ENCODE results near the gene ANKRD1. TPM values are rescaled to one million over a fixed set of nuclear protein-coding genes. Genes with fewer than 3 reads are reported as not detected.

The ANKRD1 gene
- total RNA-seq (2014; rRNA removed; shearing (Covaris generic)) = 25.3 and 29.8 TPM in 2 replicates

DNA sequence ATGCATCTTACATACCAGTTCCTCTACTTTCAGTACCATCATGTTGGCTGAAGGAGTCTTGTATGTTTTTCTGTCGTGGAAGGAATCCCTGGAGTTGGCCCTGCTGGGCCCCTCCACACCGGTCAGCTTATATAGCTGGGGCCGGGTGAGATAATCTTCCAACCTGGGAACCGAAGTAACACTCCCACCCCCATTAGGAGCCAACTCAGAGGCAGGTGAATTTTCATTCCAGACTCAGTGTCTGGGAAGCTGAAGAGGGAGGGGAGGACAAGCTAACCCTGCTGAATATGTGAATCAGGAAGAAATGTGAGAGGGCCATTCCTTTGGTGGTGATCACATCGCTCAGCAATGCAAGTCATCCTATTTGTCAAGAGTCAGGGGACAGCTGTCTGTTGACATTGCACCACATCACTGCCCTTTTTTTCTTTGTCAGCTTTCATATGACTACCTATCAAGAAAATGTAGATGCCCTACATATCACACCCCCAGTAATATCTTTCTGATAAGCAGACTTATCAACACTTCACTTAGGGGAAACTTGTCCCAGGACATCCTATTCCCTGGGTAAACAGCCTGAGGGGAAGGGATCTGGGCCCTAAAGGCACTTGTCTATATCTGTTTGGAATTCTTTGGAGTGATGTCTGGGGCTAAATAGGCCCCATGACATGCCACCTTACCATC is at the start of gene ANKRD1:
TSS of gene ANKRD1 (minus strand) at position 102 of the 681 bp plus-strand sequence. CDS start at position 42, 60 bp downstream.
- Histone ChIP-seq H3K27ac (peak within 1 kb of the TSS; percentile 79), H3K4me3 (peak within 1 kb of the TSS; percentile 25)

DNA sequence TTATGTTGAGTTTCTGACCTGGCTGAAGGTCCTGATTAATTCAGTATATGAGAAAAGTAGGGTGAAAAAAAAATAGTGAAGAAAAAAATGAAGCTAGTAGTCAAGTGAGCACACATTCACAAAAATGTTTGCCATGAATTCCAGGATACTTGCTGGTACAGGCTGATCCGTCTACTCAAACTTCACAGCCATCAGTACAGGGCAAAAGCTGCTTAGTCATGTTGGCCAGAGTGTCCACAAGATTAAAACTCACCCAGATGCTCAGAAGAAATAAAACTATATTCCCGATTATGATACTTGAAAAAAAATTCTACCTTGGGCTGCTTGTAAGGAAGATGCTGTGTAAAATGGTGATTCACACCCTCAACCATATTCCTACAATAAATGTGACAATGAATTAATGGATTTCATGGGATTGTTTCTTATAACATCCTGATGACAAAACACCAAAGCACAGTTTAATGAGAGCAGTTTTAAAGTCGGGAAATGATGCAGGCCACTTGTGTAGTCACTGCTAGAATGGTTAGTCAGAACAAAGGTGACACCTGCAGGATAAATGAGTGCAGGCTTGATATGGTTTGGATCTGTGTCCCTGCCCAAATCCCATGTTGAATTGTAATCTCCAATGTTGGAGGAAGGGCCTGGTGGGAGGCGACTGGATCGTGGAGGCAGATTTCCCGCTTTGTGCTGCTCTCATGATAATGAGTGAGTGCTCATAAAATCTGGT is 49.2 kb upstream of the ANKRD1 start:
- DNase-seq (ENCODE audit: low read depth in 1 of 2, low spot score in 2 of 2) = peak in 1 of 2 experiments; percentile 18
- Histone ChIP-seq H3K4me3 (no peak overlapping the region), H3K27me3 (replicated peaks) (no peaks in the 10 kb centered on the region), H3K9me3 (replicated peaks) (no peaks in the 10 kb centered on the region), H3K36me3 (no peaks in the 10 kb centered on the region), H3K4me1 (replicated peaks) (peaks cover 25% of the 10 kb centered on the region), H3K27ac (0 out of 2 replicates have a peak overlapping the region, but pooled peaks have one; percentile 9)

More for the DNA sequence above, at the start of gene ANKRD1:
- peaks cover 34% of the 10 kb centered on the region for H3K4me1 ChIP-seq (replicated peaks)
- H3K27me3 ChIP-seq (replicated peaks) = no peaks in the 10 kb centered on the region
- peak; percentile 92 to 95 for DNase-seq (ENCODE audit: low read depth in 1 of 2, low spot score in 2 of 2)
- peaks cover 31% of the 10 kb centered on the region for H3K36me3 ChIP-seq
- H3K9me3 ChIP-seq (replicated peaks) = no peaks in the 10 kb centered on the region

DNA sequence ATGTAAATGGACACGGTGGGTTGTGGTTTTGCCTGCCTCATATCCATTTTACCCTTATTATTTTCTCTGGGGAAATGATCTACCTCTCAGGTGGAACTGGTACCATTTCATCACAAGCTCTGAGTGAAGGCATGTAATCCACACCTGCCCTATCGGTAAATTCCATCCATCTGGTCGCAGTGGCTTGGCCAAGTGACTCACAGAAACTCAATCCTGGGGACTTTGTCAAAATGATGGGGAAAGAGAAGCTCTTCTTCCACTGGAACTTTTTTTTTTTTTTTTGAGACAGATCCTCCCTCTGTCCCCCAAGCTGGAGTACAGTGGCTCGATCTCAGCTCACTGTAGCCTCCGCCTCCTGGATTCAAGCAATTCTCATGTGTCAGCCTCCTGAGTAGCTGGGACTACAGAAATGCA is 48.2 kb upstream of the ANKRD1 start:
- Histone ChIP-seq H3K27ac (peak overlapping the region; percentile 15; the same call in 1 of the 2 replicates), H3K9me3 (replicated peaks) (no peaks in the 10 kb centered on the region), H3K27me3 (replicated peaks) (no peaks in the 10 kb centered on the region), H3K4me3 (no peak overlapping the region), H3K4me1 (replicated peaks) (peaks cover 25% of the 10 kb centered on the region), H3K36me3 (no peaks in the 10 kb centered on the region)
- peak in 1 of 2 experiments; percentile 12 for DNase-seq (ENCODE audit: low read depth in 1 of 2, low spot score in 2 of 2)

DNA sequence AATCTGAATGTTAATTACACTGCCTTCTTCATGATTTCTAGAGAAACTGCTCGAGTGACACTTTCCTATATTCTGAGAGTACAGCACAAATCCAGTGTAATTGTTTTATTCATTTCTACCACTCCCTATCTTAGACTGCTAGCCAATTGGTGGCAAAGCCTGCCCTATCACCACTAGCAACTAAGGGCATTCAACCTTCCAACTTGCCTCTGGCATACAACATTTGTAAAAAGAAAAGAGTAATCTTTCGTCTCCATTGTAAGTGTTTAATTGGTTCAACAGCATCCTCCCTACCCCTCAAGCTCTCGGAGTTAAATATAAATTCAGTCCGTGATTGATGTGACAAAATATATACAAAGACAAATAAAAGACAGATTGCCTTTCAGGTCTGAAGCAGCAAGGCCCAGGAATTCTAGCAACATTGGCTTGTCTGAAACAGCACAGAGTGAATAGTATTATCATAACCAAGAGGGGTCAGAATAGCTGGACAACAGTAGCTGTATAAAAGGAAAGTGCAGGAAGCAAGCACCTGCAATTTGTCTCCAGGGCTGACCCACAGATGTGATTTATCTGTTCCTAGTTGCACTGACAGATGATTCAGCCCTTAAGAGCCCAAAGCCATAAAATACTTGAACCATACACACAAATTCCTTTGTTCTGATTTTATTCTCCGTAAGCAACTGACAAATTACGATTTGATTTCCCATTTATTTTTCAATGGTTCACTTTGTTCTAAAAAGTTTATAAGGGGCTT is 47.6 kb upstream of the ANKRD1 start:
- no peaks in the 10 kb centered on the region for H3K27me3 ChIP-seq (replicated peaks)
- peak in 1 of 2 experiments; percentile 36 for DNase-seq (ENCODE audit: low read depth in 1 of 2, low spot score in 2 of 2)
- no peak overlapping the region for H3K4me3 ChIP-seq
- H3K27ac ChIP-seq = 0 out of 2 replicates have a peak overlapping the region, but pooled peaks have one; percentile 15
- H3K9me3 ChIP-seq (replicated peaks) = no peaks in the 10 kb centered on the region
- no peaks in the 10 kb centered on the region for H3K36me3 ChIP-seq
- H3K4me1 ChIP-seq (replicated peaks) = peaks cover 25% of the 10 kb centered on the region

DNA sequence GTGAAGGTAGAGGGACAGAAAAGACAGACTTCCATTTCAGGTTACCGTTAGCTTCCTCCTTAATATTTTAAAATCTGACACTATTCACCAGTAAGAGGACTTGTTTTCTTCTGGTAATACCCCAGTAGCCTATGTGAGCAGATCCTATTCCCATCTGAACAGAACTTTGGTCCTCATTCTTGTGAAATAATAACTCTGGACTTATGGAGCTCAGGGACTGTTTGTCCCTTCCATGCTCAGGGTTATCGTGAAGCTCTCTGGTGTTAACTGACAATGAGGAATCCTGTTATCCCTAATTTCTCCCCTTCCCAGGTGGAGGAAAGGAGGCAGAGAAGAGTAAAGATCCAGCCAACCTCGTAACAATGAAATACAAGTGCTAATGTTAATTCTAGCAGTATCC is 47.0 kb upstream of the ANKRD1 start:
- no peak for DNase-seq (ENCODE audit: low read depth in 1 of 2, low spot score in 2 of 2)
- no peaks in the 10 kb centered on the region for H3K36me3 ChIP-seq
- H3K27ac ChIP-seq = no peak overlapping the region
- H3K9me3 ChIP-seq (replicated peaks) = no peaks in the 10 kb centered on the region
- H3K4me3 ChIP-seq = no peak overlapping the region
- H3K27me3 ChIP-seq (replicated peaks) = no peaks in the 10 kb centered on the region
- peaks cover 25% of the 10 kb centered on the region for H3K4me1 ChIP-seq (replicated peaks)

DNA sequence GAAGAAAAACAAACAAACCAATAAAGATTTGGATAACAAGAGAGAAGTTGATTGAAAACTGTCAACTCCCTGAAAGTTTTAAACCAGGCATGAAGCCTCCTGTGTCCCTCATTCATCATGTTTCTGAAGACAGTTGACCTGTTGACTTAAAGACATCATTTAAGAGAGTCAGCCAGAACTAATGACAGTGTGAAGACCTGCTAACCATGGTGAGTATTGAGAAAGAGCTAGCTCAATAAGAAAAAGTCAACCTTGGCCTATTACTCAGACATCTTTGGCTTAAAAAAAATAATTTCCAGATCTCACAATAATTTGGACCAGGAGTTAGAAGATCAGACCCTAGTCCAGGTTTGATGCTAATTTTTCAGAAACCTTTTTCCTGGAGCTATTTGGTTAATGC is 45.3 kb upstream of the ANKRD1 start:
- no peaks in the 10 kb centered on the region for H3K36me3 ChIP-seq

DNA sequence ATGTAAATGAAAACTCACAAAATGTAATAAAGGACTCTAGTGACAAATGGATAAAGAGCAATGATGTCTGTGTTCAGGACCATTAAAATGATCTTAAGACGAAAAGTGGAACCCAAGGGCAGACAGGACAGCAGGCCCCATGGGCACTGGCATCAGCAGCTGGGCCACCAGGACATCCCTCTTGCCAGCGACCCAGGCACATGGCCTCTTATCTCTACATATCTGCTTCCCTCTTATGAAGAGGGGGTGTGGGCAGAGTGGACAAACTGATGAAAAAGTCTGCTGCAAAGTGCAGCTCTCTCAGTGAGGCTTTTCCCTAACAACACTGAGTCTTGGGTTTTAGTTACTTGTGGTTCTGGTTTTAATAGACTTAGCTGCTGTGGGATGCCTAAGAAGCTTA is 44.8 kb upstream of the ANKRD1 start:
- H3K4me3 ChIP-seq = no peak overlapping the region
- no peak for DNase-seq (ENCODE audit: low read depth in 1 of 2, low spot score in 2 of 2)
- no peak overlapping the region for H3K27ac ChIP-seq
- no peaks in the 10 kb centered on the region for H3K36me3 ChIP-seq
- peaks cover 31% of the 10 kb centered on the region for H3K4me1 ChIP-seq (replicated peaks)
- no peaks in the 10 kb centered on the region for H3K27me3 ChIP-seq (replicated peaks)
- no peaks in the 10 kb centered on the region for H3K9me3 ChIP-seq (replicated peaks)

More for the DNA sequence above, 45.3 kb upstream of the ANKRD1 start:
- no peaks in the 10 kb centered on the region for H3K9me3 ChIP-seq (replicated peaks)
- H3K4me3 ChIP-seq = no peak overlapping the region
- H3K27me3 ChIP-seq (replicated peaks) = no peaks in the 10 kb centered on the region
- peaks cover 27% of the 10 kb centered on the region for H3K4me1 ChIP-seq (replicated peaks)
- no peak overlapping the region for H3K27ac ChIP-seq
- DNase-seq (ENCODE audit: low read depth in 1 of 2, low spot score in 2 of 2) = no peak

DNA sequence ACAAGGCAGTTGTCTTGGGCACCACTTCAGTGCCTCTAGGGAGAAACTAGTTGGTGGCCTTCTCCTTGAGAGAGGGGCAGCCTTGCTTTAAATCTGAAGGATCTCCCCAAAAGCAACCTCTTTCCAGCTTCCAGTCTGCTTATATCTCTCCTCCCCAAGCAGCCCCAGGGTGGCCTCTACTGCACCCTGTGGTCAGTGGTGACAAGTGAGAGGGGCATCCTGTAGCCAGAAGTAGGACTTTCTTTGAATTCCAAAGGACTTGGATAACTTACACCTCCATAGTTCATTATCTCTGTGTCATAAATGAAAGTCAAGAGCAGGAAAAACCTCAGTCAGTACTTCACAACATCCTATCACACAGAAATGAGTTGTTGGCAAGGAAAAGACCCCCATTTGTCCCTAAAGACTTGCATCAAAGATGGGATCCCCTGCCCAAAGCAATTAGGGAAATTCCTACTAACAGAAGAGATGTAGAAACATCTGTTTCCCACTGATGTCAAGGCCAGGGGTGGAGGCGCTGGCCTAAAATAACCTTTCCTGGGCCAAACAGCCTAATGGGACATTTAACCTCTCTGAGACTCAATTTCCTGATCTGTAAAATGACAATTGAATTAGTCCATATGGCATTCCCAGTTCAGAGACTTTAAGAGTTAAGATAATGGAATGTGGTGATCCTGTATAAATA is 44.0 kb upstream of the ANKRD1 start:
- Histone ChIP-seq H3K9me3 (replicated peaks) (no peaks in the 10 kb centered on the region), H3K27ac (no peak overlapping the region), H3K4me3 (no peak overlapping the region), H3K4me1 (replicated peaks) (peaks cover 33% of the 10 kb centered on the region), H3K36me3 (no peaks in the 10 kb centered on the region), H3K27me3 (replicated peaks) (no peaks in the 10 kb centered on the region)
- DNase-seq (ENCODE audit: low read depth in 1 of 2, low spot score in 2 of 2) = no peak

DNA sequence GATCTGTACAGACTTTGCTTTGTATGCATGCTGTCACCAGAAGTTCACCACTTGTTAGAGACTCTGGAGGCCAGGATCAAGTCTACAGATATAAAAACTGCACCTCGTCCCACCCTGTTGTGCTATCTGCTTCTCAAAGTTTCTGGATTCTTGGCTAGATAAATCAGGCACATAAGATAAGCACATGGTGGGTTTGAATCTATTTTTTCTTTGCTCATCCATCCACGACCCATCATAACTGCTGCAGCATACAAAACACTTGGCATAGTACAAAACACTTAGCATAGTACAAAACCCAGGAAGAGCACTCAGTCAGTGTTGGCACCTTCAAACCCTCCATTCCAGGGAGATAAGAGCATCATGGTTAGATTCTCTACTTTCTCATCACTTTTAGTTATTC is 42.4 kb upstream of the ANKRD1 start:
- Histone ChIP-seq H3K9me3 (replicated peaks) (no peaks in the 10 kb centered on the region), H3K36me3 (no peaks in the 10 kb centered on the region), H3K4me3 (no peak overlapping the region), H3K4me1 (replicated peaks) (peaks cover 21% of the 10 kb centered on the region), H3K27ac (no peak overlapping the region), H3K27me3 (replicated peaks) (no peaks in the 10 kb centered on the region)
- DNase-seq (ENCODE audit: low read depth in 1 of 2, low spot score in 2 of 2) = no peak

DNA sequence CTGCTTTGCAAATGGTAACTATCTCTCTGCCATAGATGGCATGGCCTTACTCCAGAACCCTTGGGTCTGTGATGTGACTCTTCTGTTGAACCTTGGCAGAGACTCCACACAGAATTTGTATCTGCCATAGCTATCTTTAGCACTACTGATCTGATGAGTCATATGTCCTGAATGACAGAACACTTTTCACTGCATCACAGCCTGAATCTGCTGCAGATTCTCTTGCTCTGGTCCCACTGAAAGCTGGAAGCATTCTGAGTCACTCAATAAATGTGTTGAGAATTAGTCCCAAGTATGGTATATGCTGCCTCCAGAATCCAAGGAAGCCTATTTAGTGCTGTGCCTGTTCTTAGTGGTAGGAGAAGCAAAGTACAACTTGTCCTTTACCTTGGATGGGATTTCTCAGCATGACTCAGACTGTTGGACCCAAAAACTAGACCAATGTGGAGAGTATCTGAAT is 39.5 kb upstream of the ANKRD1 start:
- Histone ChIP-seq H3K27me3 (replicated peaks) (no peaks in the 10 kb centered on the region), H3K4me1 (replicated peaks) (peaks cover 18% of the 10 kb centered on the region), H3K27ac (peak overlapping the region; percentile 32), H3K4me3 (no peak overlapping the region), H3K9me3 (replicated peaks) (no peaks in the 10 kb centered on the region; the same call in 1 of the 2 replicates), H3K36me3 (no peaks in the 10 kb centered on the region)
- DNase-seq (ENCODE audit: low read depth in 1 of 2, low spot score in 2 of 2) = peak; percentile 59 to 63

DNA sequence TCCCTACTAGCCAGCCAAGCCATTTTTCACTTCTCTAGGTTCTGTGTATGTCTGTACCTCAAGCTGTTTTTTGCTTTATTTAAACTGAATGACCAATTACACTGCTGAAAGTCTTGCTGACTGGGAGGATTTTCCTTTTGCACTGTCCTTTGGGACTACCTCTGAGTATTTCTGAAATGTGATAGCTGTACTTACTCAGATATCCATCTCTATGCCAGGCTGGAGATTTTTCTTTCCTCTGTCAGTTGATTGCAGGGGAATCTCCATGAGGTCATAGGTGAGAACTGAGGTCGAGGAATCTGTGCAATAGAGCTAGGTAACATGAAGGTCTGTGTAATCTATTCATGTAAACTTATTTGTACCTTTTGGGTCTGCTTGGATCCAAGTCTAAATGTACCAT is 38.9 kb upstream of the ANKRD1 start:
- Histone ChIP-seq H3K36me3 (no peaks in the 10 kb centered on the region), H3K4me3 (no peak overlapping the region), H3K4me1 (replicated peaks) (peaks cover 18% of the 10 kb centered on the region), H3K27me3 (replicated peaks) (no peaks in the 10 kb centered on the region), H3K9me3 (replicated peaks) (no peaks in the 10 kb centered on the region; the same call in 1 of the 2 replicates), H3K27ac (peak overlapping the region; percentile 32)
- DNase-seq (ENCODE audit: low read depth in 1 of 2, low spot score in 2 of 2) = no peak

DNA sequence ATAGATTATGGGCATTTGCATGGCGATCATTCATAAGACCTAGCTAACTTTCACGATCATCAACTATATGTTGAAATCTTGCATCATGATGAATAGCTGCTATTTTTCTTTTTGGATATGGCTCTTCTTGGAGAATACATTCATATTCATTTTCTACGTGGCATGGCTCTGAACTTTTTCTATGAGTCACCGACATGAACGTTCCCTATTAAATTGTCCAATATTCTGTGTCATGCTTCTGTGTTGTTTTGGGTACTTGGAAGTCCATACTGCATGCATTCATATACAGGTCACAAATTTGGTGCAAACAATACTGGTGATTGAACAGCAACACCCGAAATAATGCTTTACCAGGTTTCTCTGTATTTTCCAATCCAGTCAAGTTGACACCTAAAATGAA is 37.9 kb upstream of the ANKRD1 start:
- H3K9me3 ChIP-seq (replicated peaks) = no peaks in the 10 kb centered on the region; the same call in 1 of the 2 replicates
- H3K36me3 ChIP-seq = no peaks in the 10 kb centered on the region
- H3K4me1 ChIP-seq (replicated peaks) = peaks cover 18% of the 10 kb centered on the region
- H3K27me3 ChIP-seq (replicated peaks) = no peaks in the 10 kb centered on the region
- DNase-seq (ENCODE audit: low read depth in 1 of 2, low spot score in 2 of 2) = no peak
- H3K27ac ChIP-seq = no peak overlapping the region
- H3K4me3 ChIP-seq = no peak overlapping the region
